Ramos (cell line): Measurements from ENCODE around the gene STRN3.
"Not testable (repeated sequence)": the region's sequence is repeated elsewhere in the genome, so short reads cannot be mapped to it uniquely, and the experiment has no call there.

Experiments used
- in situ Hi-C: fragments of 300-500 bp; cut with MboI; formaldehyde crosslinking; loops from one replicate; pipeline ENCODE4 v1.14.3; 2022; ENCODE audit warnings: low sequenced_read_pairs; ENCODE audit not compliant: unreplicated experiment

The STRN3 gene

DNA sequence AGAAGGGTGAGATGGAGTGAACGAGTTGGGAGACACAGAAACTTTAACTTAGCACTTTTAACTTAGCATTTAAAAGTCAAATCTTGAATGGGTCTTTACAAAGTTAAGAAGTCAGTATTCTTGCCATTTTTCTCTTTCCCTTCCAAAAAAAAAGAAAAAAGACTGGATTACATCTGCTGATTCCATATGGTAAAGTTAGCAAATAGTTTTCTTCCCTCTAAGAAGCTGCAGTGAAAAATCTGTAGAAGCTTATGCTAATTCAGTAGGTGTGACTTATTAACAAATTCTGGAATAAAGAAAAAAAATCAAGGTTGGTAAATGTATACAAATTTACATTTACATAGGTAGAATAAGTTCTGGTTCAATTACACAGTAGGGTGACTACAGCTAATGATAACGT lies 100.9 kb downstream of the STRN3 start:
- in situ Hi-C loops = no loop called here

DNA sequence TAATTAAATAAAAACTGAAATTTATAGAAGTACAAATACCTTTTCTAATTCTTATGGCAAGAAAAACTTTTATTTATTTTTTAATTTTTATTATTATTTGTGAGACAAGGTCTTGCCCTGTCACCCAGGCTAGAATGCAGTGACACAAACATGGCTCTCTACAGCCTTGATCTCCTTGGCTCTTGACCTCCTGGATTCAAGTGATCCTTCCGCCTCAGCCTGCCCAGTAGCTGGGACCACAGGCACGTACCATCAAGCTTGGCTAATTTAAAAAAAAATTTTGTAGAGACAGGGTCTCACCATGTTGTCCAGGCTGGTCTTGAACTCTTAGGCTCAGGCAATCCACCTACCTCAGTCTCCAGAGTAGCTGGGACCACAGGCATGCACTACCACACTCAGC lies 104.4 kb downstream of the STRN3 start:
- in situ Hi-C loops = no loop called here

DNA sequence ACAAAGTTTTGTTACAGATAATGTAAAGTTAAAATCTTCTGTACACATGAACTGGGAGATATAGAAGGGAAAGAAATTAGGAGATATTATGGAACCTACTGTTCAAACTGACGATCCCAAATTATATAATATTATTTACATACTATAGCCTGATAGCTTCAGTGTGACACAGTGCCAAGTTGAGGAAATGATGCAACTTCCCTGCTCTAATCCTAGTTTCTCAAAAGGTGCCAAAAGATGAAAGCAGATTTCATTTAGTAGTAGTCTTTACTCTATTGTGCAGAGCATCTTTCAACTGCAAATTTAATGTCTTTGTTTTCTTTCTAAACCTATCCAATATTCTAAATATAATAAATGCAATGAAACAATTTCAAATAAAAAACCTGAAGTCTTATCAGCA lies 104.9 kb downstream of the STRN3 start:
- in situ Hi-C loops = no loop called here

DNA sequence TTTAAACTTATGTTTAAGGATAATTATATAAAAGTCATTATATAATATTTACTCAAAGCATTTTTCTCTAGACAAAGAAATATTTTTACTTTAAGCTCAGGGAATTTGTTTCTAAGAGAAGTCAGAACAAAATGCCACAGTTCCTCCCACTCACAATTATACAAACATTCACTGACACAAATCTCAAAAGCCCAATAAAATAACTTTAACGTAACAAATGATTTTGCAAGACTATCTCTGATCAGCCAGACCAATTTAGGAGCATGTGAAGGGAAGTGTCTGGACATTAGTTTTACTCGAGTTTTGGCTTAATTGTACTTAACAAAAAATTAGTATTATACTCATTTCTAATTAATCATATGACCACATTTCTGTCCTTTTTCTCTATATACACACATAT lies 110.6 kb downstream of the STRN3 start:
- in situ Hi-C loops = no loop called here

DNA sequence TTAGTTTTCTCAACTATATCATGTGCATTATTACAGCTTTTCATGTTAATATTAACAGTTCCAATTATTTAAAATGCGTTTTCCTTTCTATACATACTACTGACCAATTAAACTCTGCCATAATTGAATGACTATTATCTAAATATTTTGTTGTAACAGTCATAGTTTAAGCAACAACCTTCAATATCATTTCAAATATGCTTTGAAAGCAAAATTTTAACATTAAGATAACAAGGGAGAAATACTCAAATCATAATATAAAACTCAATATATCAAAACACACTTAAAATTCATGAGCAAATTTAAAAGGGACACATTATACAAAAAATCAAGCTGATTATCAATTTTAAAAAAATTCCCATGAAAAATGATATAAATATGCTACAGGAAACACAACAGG lies 111.4 kb downstream of the STRN3 start:
- in situ Hi-C loops = no loop called here

DNA sequence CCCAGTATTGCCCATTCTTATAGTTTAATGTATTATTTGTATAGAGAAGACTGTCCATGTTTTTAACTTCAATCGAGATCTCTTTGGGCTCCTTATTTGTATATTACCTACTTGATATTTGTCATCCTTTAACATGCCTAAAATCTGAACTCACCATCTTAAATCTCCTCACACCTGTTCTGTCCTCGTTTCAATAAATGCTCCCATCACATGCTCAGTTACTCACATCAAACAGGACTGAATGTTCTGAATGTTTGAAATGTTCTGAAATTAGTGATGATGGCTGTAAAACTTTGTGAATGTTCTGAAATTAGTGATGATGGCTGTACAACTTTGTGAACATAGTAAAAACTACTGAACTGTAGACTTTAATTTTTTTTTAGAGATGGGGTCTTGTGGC lies 117.4 kb downstream of the STRN3 start:
- in situ Hi-C loops = no loop called here

DNA sequence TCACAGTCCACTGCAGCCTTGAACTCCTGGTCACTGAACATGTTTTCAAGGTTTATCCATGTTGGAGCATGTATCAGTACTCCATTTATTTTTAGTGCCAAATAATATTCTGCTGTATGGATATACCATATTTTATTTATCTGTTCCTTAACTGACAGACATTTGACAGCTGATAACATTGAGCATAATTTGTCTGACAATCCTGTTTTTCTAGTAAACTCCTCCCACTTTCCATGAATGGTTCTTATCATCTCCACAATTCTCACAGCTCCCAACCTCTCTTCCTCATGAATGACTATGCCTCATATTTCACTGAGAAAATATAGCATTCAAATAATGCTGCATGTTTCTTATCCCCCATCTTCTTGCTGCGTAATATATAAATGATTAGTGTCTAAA lies 118.5 kb downstream of the STRN3 start:
- in situ Hi-C loops = no loop called here

DNA sequence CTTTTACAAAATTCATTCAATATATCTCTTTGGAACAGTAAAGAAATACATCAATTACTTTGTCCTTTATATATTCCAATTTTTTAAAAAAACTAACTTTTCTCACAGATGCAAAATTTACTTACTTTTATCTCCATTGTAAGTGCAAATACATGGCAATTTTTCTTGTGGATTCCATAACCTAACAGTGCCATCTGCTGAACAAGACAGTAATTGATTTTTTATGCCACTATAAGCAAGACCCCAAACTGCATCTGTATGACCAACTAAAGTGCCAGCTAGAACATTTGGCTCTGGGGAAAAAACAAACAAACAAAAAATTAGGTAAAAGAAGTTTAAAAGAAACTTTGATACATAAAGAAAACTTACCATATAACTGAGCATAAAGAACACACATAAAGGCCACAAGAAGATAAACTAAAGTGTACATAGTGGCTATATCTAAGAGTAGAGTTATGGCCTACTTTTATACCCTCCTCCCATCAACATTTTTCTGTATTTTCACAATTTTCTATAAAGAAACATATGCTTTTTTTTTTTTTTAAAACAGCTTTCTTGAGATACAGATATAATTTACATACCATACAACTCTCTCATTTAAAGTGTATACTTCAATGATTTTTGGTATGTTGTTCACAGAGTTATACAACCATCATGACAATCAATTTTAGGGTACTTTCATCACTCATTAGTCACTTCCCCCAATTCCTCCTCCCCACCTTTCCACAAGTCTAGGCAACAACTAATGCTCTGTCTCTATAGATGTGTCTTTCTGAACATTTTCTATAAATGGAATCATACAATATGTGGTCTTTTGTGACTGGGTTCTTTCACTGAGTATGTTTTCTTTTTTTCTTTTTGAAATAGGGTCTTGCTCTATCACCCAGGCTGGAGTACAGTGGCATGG lies 119.2 kb downstream of the STRN3 start:
- in situ Hi-C loops = no loop called here

DNA sequence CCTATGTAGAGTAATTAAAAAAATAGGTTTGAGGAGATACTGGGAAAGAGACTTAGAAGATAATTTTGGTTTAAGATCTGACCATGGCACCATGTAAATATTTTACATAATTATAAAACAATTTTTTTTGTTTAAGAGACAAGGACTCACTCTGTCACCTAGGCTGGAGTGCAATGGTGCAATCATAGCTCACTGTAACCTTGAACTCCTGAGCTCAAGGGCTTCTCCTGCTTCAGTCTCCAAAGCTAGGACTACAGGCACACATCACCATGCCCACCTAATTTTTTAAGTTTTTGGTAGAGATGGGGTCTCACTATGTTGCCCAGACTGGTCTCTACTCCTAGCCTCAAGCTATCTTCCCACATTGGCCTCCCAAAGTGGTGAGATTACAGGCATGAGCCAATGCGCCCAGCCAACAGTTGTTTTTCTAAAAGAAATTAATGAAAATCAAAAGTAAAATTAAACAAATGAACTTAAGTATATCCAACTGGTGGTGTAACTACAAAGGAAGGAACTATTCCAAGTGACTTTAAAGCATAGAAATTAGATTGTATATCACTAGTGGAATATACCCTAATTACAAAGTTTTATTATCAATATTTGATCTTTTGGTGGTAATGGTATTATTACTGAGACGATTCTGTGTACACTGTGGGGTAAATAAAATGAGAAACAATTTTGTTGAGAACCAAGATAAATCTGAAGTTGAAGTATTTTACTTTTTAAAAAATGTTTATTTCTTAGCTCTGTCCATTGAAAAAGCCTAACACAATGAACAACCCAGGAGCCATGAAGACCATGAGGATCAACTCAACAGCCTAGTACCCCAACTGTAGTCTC lies 122.7 kb downstream of the STRN3 start:
- in situ Hi-C loops = no loop called here

DNA sequence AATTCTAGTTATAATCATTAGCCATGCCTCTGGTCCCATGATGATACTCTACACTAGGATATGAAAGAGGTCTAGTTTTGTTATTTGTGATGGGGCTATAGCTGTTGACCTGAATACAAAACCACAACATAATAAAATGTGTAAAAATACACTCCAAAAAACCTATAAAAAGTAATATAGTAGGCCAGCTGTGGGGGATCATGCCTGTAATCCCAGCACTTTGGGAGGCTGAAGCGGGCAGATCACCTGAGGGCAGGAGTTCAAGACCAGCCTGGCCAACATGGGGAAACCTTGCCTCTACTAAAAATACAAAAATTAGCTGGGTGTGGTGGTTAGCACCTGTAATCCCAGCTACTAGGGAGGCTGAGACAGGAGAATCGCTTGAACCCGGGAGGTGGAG lies 129.1 kb downstream of the STRN3 start:
- in situ Hi-C loops = not testable (repeated sequence)

DNA sequence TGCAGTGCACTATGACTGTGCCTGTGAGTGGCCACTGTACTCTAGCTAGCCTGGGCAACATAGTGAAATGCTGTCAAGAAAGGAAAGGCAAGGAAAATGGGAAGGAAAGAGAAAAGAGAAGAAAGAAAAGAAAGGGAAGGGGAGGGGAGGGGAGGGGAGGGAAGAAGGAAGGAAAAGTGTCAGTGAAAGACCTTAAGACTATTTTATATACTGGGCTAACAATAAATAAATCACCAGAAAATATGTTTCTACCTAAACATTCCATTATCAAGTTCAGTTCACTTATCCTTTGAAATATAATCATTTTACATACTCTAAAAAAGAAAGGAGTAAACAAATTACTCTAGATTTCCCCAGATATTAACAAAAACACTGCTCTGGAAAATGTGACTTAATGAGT lies 129.7 kb downstream of the STRN3 start:
- in situ Hi-C loops = no loop called here

DNA sequence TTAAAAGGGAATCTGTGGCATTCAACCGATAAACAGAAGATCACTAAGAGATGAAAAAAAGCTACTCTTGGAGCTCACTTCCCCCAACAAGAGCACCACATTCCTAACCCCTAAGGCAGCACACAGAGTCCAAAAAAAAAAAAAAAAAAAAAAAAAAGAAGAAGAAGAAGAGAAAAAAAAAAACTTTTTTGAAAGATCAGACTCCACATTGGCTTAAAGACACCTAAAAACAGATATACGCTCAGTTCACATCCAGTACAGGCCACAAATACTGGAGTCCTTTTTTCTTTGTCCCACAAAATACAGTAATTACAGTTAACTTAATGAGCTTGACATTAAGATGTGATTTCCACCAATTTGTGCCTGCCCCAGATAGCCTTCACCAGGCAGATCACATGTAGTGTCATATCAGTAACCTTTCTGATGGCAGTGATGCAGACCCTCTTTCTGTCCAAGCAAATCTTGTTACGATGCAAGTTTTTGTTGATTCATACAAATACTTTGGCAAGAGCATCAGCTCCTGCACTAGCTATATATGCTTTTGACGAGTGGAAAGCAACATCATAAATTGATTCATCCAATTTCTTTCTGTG lies 131.2 kb downstream of the STRN3 start:
- in situ Hi-C loops = no loop called here

DNA sequence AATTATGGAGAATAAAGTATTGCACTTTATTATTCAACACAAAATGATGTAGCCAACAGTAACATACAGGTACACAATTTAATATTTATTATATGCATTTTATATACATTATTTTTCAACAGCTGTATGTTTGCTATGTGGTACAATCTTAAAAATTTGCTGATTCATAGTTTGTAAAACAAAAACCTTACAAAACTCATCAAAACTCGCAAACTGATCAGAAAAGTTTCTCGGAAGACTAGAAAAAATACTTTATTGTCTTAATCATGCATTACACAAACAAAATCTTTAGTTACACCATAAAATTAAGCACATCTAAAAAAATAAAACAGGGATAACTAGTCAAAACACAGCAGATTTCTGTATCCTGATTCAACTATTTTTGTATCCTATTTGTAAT lies 132.4 kb downstream of the STRN3 start:
- in situ Hi-C loops = no loop called here

DNA sequence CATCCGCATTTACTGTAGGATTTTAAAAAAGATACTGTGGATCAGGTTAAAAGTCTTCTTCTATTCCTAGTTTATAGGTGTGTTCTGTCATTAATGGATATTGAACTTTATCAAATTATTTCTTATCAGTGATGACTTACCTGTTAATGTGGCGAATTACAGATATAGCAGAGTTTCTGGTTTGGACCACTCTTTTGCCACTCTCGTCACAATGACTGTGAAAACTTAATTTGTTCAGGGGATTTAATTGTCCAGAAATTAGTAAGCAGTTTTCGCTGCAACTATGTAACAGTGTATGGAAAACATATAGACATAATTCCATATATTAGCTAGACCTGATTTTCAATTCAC lies 137.0 kb downstream of the STRN3 start:
- in situ Hi-C loops = no loop called here

DNA sequence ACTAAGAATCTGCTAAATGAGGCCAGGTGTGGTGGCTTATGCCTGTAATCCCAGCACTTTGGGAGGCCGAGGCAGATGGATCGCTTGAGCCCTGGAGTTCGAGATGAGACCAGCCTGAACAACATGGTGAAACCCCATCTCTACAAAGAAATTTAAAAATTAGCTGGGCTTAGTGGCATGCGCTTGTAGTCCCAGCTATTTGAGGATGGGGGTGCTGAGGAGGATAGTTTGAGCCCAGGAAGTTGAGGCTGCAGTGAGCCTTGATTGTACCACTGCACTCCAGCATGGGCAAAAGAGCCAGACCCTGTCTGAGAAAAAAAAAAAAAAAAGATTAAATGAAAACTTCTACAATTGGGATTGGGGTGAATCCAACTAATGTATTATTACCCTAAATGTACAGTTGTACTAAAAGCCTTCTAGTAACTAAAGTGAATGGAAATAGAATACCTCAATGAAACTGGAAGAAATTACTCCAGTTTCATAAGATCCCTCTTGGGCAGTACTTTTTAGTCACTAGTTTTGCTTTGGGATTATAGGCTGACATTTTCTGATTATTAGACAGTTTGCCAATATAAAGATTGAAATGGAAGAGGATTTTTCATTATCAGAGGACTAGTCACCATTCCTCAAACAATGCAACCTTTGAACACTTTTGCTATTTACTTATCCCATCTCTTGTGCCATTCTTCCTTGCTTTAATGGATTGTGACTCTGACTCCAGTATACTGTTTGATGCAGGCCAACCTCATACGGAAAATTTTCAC lies 137.5 kb downstream of the STRN3 start:
- in situ Hi-C loops = no loop called here

DNA sequence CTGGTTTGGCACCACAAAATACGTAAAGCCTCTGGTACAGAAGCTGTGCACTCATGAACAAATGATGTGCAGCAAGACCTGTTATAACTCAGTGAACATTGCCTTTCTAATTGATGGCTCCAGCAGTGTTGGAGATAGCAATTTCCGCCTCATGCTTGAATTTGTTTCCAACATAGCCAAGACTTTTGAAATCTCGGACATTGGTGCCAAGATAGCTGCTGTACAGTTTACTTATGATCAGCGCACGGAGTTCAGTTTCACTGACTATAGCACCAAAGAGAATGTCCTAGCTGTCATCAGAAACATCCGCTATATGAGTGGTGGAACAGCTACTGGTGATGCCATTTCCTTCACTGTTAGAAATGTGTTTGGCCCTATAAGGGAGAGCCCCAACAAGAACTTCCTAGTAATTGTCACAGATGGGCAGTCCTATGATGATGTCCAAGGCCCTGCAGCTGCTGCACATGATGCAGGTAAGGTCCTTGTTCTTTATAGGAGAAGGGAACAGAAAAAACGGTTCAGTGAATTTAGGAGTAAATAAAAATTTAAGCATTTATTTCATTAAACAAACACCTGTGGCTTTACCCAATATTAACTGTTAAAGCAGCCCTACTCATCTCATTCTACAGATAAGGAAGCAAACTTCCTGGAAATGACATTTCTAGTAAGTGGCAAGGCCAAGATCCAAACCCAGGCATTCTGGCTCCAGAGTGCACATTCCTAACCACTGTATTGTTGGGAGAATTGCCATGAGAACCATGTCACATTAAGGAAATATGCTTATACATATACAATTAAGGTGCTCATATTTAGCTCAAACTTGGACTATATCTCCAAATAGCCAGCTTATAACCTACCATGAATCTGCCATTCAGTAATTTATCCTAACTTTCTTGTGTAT lies 140.1 kb downstream of the STRN3 start:
- in situ Hi-C loops = no loop called here

DNA sequence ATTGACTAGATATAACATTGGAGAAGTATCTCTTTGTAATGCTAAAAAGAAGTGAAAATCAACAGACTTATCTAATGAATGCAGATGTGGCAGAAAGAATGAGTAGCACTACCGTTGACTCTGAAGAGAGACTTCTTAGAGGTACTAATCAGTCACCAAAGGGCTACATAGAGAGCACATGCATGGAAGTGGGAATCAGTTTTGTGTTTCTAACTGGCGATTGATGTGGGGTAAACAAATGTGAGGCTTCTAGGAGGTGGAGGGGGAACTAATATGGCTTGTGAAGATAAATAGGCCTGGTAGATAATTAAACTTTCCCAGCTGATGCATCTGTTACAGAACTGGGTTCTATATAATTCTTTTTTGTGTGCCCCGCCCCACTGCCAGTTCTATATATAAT lies 141.3 kb downstream of the STRN3 start:
- in situ Hi-C loops = no loop called here

DNA sequence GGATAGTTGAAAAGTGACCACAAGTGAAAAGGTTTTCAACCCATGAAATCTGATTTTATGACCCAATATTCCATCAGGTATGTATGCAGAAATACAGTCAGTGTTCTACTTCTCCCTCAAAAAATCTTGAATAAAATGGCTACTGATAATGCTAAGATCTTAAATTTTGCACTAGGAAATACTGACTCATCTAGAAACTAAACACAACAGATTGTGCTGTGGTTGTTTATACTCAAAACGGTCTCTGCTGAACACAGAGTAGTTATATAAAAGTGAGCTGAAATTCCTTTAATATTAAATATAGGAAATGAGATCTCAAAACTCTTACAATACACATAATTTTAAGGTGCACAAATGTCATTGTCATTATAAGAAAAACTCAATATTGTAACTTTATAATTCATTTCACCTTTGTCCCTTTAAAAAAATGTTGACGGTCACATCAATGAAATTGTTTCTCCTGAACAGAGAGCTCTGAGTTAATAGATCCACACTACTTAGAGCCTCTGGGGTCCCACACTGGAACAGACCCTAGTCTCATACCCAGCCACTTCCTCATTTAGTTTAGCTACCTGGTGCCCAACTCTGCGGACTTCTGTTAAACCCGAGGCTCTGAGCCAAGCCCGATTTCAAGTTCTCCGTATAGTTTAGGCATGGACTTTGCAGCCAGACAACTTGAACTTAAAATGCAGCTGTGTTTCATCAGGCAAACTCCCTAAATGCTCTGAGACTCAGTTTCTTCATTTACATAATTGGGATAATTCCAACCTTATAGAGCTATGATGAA lies 142.5 kb downstream of the STRN3 start:
- in situ Hi-C loops = no loop called here

DNA sequence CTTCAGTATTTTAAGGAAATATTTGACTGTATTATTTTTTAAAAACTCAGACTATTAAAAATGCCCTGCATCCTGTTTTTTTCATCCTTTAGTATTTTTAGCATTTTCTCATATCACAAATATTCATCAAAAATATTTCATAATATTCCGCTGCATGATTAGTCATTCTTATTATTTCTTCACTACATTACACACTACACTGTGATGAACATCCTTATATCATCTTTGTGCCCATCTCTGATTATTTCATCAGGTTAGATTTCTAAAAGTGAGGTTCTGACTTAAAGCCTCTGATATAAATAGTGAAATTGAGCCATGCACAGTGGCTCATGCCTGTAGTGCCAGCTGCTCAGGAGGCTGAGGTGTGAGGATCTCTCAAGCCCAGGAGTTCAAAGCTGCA lies 143.7 kb downstream of the STRN3 start:
- in situ Hi-C loops = no loop called here
